RWPE2 (cell line): ENCODE measurements around the gene ELFN1.

Experiments used
- ATAC-seq: fragments of 200-7000 bp; cut with Tn5 transposase; 3 replicates; pipeline ENCODE4 v1.9.1; 2021; ENCODE audit warnings: low read depth
- DNase-seq: peaks from one replicate; pipeline ENCODE4 v3.0.0-alpha.2; 2020; ENCODE audit warnings: low spot score
- H3K27ac ChIP-seq: fragments of 450-650 bp; 2 replicates; pipeline ENCODE4 v1.5.1; 2017; ENCODE audit warnings: mild to moderate bottlenecking; ENCODE audit not compliant: poor library complexity, severe bottlenecking
- H3K27me3 ChIP-seq: fragments of 250-450 bp; sonication (Bioruptor Pico); 2 replicates; pipeline ENCODE4 v1.5.1; 2021; ENCODE audit warnings: mild to moderate bottlenecking, moderate library complexity; ENCODE audit not compliant: insufficient read depth, poor library complexity, severe bottlenecking
- H3K36me3 ChIP-seq: fragments of 250-450 bp; sonication (Bioruptor Pico); 2 replicates; pipeline ENCODE4 v1.5.1; 2020; ENCODE audit warnings: low read depth, mild to moderate bottlenecking, moderate library complexity
- H3K4me1 ChIP-seq: fragments of 250-450 bp; sonication (Bioruptor Pico); 2 replicates; pipeline ENCODE4 v1.5.1; 2021; ENCODE audit warnings: mild to moderate bottlenecking, moderate library complexity; ENCODE audit not compliant: insufficient read depth, poor library complexity, severe bottlenecking
- H3K4me3 ChIP-seq: fragments of 250-450 bp; sonication (Bioruptor Pico); 2 replicates; pipeline ENCODE4 v1.5.1; 2021; ENCODE audit warnings: mild to moderate bottlenecking, moderate library complexity; ENCODE audit not compliant: severe bottlenecking
- H3K9me3 ChIP-seq: fragments of 250-450 bp; sonication (Bioruptor Pico); 2 replicates; pipeline ENCODE4 v1.5.1; 2021; ENCODE audit warnings: mild to moderate bottlenecking, moderate library complexity; ENCODE audit not compliant: severe bottlenecking
- TF ChIP-seq, protein P1 (sequence below): fragments of 450-650 bp; IDR thresholded peaks from one replicate; pipeline ENCODE4 v1.5.1; 2017; ENCODE audit warnings: mild to moderate bottlenecking, moderate library complexity; ENCODE audit not compliant: poor library complexity, severe bottlenecking

The ELFN1 gene

GRCh38 chr7:1654111-1654510, 16.0 kb upstream of the ELFN1 start:
- DNase-seq (no peak), ATAC-seq (no peak)
- Histone ChIP-seq H3K27me3 (peaks cover 7% of the 10 kb centered on the region), H3K36me3 (no peaks in the 10 kb centered on the region), H3K4me3 (no peak overlapping the region), H3K27ac (no peak overlapping the region), H3K9me3 (no peaks in the 10 kb centered on the region), H3K4me1 (no peaks in the 10 kb centered on the region)
- TF ChIP-seq, protein P1, sequence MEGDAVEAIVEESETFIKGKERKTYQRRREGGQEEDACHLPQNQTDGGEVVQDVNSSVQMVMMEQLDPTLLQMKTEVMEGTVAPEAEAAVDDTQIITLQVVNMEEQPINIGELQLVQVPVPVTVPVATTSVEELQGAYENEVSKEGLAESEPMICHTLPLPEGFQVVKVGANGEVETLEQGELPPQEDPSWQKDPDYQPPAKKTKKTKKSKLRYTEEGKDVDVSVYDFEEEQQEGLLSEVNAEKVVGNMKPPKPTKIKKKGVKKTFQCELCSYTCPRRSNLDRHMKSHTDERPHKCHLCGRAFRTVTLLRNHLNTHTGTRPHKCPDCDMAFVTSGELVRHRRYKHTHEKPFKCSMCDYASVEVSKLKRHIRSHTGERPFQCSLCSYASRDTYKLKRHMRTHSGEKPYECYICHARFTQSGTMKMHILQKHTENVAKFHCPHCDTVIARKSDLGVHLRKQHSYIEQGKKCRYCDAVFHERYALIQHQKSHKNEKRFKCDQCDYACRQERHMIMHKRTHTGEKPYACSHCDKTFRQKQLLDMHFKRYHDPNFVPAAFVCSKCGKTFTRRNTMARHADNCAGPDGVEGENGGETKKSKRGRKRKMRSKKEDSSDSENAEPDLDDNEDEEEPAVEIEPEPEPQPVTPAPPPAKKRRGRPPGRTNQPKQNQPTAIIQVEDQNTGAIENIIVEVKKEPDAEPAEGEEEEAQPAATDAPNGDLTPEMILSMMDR, result no peak

- no peak overlapping the region for H3K4me3 ChIP-seq
- peaks cover 3% of the 10 kb centered on the region for H3K27me3 ChIP-seq
- TF ChIP-seq, protein P1, result no peak
- H3K36me3 ChIP-seq, result no peaks in the 10 kb centered on the region
- no peak for ATAC-seq
- no peak for DNase-seq
- no peaks in the 10 kb centered on the region for H3K9me3 ChIP-seq
- no peaks in the 10 kb centered on the region for H3K4me1 ChIP-seq
- H3K27ac ChIP-seq, result no peak overlapping the region
These were observed 15.2 kb upstream of the ELFN1 start for GRCh38 chr7:1654738-1655475.

- no peaks in the 10 kb centered on the region for H3K36me3 ChIP-seq
- no peak overlapping the region for H3K4me3 ChIP-seq
- no peaks in the 10 kb centered on the region for H3K9me3 ChIP-seq
- H3K27me3 ChIP-seq, result peaks cover 28% of the 10 kb centered on the region
- no peak overlapping the region for H3K27ac ChIP-seq
- no peak for DNase-seq
- no peak for ATAC-seq
- TF ChIP-seq, protein P1, result no peak
- H3K4me1 ChIP-seq, result no peaks in the 10 kb centered on the region
These were observed 10.4 kb upstream of the ELFN1 start for GRCh38 chr7:1659696-1660095.

DNA sequence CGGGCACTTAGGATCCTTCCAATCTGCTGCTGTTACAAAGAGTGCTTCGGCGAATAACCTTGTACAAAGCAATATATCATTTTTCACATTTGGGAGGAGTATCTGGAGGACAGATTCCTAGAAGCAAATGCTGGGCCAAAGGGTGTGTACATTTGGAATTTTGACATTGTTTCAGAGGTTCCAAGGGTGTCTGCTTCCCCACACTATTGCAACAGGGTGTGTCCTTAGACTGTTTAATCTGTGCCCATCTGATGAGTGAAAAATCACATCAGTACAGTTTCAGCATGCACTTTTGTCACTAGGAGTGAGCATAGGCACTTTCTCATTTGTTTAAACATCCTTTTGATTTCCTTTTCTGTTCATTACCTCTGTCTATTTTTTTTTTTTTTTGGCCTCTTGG, 8.6 kb upstream of the ELFN1 start:
- DNase-seq (no peak), ATAC-seq (no peak)
- TF ChIP-seq, protein P1, result no peak
- Histone ChIP-seq H3K27me3 (peaks cover 41% of the 10 kb centered on the region), H3K27ac (no peak overlapping the region), H3K9me3 (no peaks in the 10 kb centered on the region), H3K36me3 (no peaks in the 10 kb centered on the region), H3K4me1 (no peaks in the 10 kb centered on the region), H3K4me3 (no peak overlapping the region)

DNA sequence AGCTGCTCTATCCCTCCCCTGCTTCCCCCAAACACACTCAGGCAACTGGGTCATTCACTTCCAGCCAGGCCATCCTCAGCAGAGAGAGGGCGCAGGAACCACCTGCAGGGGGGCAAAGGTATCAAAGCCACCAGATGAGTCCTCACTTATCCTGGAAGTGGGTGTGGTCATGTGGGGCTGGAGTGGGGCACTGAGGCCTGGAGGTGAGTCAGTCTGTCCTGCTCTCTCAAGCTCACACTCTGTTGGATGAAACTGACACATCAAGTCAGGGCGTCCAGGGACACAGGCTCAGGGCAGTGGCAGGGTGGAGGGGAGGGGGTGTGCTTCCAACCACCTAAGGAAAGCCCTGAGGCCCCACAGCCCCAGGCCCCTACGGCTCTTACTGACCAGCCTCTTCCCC, 8.0 kb upstream of the ELFN1 start:
- Histone ChIP-seq H3K36me3 (no peaks in the 10 kb centered on the region), H3K27me3 (peaks cover 47% of the 10 kb centered on the region), H3K4me1 (no peaks in the 10 kb centered on the region), H3K27ac (no peak overlapping the region), H3K4me3 (no peak overlapping the region), H3K9me3 (no peaks in the 10 kb centered on the region)
- no peak for ATAC-seq
- DNase-seq, result peak; percentile 29
- TF ChIP-seq, protein P1, result no peak
